BLaER1 (cell line): ENCODE results near the gene SLC1A7.

ENCODE experiments used
- H3K27ac ChIP-seq: shearing (Covaris generic); formaldehyde crosslinking; 2 replicates; pipeline ENCODE4 v1.8.1; 2022
- H3K27me3 ChIP-seq: shearing (Covaris generic); formaldehyde crosslinking; 2 replicates; pipeline ENCODE4 v1.8.1; 2022
- H3K36me3 ChIP-seq: shearing (Covaris generic); formaldehyde crosslinking; 2 replicates; pipeline ENCODE4 v1.8.1; 2022
- H3K4me1 ChIP-seq: shearing (Covaris generic); formaldehyde crosslinking; 2 replicates; pipeline ENCODE4 v1.8.1; 2022
- H3K4me2 ChIP-seq: shearing (Covaris generic); formaldehyde crosslinking; 2 replicates; pipeline ENCODE4 v1.8.1; 2022
- H3K4me3 ChIP-seq: shearing (Covaris generic); formaldehyde crosslinking; 2 replicates; pipeline ENCODE4 v1.8.1; 2022
- H3K9ac ChIP-seq: shearing (Covaris generic); formaldehyde crosslinking; 2 replicates; pipeline ENCODE4 v1.8.1; 2022
- H3K9me3 ChIP-seq: shearing (Covaris generic); formaldehyde crosslinking; 2 replicates; pipeline ENCODE4 v1.8.1; 2022
- H4K20me1 ChIP-seq: shearing (Covaris generic); formaldehyde crosslinking; 2 replicates; pipeline ENCODE4 v1.8.1; 2022
- Cebpa-rat ChIP-seq: shearing (Covaris generic); IDR thresholded peaks from 2 replicates; pipeline ENCODE4 v1.8.1; 2022

Gene SLC1A7

DNA sequence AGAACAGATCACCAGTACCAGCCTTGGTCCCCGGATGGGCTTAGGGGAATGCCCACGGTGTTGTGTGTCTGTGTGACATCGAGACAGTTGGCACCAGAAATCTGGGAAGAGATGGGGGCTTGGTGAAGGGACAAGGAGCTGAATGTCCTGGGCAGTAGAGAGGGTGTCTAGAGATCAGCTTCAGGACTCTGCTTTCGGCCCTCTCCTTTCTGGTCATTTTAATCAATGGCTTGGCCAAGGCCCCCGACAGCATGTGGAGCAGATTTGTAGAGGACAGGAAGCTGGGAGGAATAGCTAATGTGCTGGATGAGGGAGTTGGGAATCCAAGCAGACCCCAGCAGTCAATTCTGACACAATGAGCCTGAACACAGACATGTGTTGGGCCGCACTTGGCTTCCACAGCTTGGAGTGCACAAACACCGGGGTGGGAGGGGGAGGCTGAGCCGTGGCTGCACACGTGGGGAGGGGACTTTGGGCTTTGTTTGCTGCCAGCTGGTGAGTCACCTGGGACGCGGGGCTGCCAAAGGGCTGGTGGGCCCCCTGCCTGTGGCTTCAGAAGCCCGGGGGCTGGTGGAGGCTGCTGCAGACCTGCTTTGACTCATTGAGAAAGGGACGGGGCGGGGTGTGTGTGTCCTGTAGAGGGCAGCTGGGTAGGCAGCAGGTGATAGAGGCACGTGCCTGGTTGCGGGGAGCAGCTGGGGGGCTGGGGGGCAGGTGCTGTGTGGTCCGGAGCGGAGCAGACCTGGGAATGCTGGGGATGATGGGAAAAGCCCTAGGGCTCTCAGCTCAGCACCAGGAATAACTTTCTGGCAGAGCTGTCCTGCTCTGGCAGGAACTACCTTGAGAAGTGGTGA is 20.9 kb downstream of the SLC1A7 start:
- Histone ChIP-seq H3K4me2 (no peak overlapping the region), H3K27me3 (no peaks in the 10 kb centered on the region)

GRCh38 chr1:53120659-53121058 is 21.8 kb downstream of the SLC1A7 start:
- Histone ChIP-seq H4K20me1 (no peaks in the 10 kb centered on the region), H3K27me3 (no peaks in the 10 kb centered on the region), H3K9ac (no peak overlapping the region), H3K4me2 (no peak overlapping the region), H3K4me3 (no peak overlapping the region), H3K36me3 (no peaks in the 10 kb centered on the region), H3K4me1 (no peaks in the 10 kb centered on the region), H3K9me3 (no peaks in the 10 kb centered on the region), H3K27ac (no peak overlapping the region)
- no peak for TF ChIP-seq Cebpa-rat

More for the DNA sequence above, 20.9 kb downstream of the SLC1A7 start:
- no peak overlapping the region for H3K4me3 ChIP-seq
- H3K9ac ChIP-seq: no peak overlapping the region
- no peaks in the 10 kb centered on the region for H3K9me3 ChIP-seq
- TF ChIP-seq Cebpa-rat: no peak
- H3K4me1 ChIP-seq: no peaks in the 10 kb centered on the region
- H3K36me3 ChIP-seq: no peaks in the 10 kb centered on the region
- H4K20me1 ChIP-seq: no peaks in the 10 kb centered on the region
- H3K27ac ChIP-seq: no peak overlapping the region

DNA sequence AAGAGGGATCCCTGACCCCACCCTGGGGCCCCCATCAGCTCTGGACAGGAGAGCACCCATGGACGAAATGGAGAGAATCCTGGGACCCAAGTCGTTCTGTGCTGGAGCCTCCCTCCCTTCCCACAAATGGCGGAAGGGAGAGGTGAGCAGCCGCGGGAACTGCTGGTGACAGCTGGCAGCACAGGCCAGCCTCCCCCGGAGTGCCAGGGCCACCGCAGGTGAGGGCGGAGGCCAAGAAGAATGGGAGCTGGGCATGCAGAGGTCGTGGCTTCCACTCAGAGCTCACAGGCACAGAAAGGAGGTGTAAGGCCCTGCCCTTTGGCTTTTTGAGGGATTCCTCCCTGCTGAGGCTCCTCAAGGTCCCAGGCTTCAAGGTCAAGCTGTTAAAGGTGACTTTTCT is 24.6 kb downstream of the SLC1A7 start:
- TF ChIP-seq Cebpa-rat: no peak

GRCh38 chr1:53116933-53117600 is 25.4 kb downstream of the SLC1A7 start:
- TF ChIP-seq Cebpa-rat: no peak
- no peak overlapping the region for H3K4me2 ChIP-seq
- no peaks in the 10 kb centered on the region for H4K20me1 ChIP-seq
- no peaks in the 10 kb centered on the region for H3K4me1 ChIP-seq
- no peak overlapping the region for H3K27ac ChIP-seq
- H3K9me3 ChIP-seq: no peaks in the 10 kb centered on the region
- H3K9ac ChIP-seq: no peak overlapping the region
- no peaks in the 10 kb centered on the region for H3K27me3 ChIP-seq
- H3K4me3 ChIP-seq: no peak overlapping the region
- no peaks in the 10 kb centered on the region for H3K36me3 ChIP-seq

More for the DNA sequence above, 24.6 kb downstream of the SLC1A7 start:
- H3K27me3 ChIP-seq: no peaks in the 10 kb centered on the region
- no peak overlapping the region for H3K4me2 ChIP-seq
- no peaks in the 10 kb centered on the region for H3K36me3 ChIP-seq
- H3K4me3 ChIP-seq: no peak overlapping the region
- no peak overlapping the region for H3K9ac ChIP-seq
- no peaks in the 10 kb centered on the region for H3K4me1 ChIP-seq
- no peaks in the 10 kb centered on the region for H3K9me3 ChIP-seq
- H4K20me1 ChIP-seq: no peaks in the 10 kb centered on the region
- no peak overlapping the region for H3K27ac ChIP-seq

- H3K4me2 ChIP-seq: no peak overlapping the region
- no peak for TF ChIP-seq Cebpa-rat
Measured at GRCh38 chr1:53116307-53116810, 26.1 kb downstream of the SLC1A7 start.

DNA sequence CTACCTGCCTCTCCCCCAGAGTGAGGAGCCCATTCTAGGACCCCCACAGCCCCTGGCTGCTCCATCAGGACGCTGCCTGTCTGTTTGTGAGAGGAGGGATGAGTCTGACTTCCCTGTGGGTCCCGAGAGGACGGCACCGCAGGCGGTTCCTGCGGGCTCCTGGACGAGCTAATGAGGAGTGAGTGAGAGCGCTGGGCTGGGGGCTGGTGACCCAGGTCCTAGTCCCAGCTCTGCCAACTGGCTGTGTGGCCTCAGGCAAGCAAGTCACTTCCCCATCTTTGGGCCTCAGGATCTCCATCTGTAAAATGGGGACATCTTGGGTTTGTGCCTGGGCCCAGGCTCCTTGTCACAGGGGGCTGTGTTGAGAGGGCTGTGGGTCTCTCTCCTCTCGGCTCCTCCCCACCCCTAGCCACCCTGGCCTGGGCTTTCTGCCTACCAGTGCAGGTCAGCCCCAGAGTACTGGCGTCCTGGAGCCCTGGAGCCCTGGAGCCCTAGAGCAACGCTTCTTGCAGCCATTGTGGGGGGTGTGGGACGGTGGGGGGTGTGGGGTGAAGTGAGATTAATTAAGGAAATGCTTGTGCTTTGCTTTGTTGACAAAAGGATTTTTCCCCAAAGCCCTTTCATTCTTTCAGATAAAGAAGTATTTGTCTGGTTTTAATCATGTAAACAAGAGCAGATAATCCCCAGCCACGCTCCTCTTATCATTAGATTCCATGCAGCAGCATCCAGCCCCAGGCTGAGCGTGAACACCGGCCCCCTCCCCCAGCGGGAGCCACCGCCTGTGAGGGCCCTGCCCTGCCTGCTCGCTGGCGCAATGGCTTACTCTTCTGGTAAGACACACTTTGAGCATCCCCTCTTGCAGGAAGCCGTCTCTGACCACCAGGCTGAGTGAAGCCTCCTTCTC is 26.8 kb downstream of the SLC1A7 start:
- H3K4me2 ChIP-seq: no peak overlapping the region
- no peaks in the 10 kb centered on the region for H3K27me3 ChIP-seq

More at GRCh38 chr1:53116307-53116810, 26.1 kb downstream of the SLC1A7 start:
- no peaks in the 10 kb centered on the region for H3K4me1 ChIP-seq
- no peaks in the 10 kb centered on the region for H4K20me1 ChIP-seq
- H3K27me3 ChIP-seq: no peaks in the 10 kb centered on the region
- no peak overlapping the region for H3K27ac ChIP-seq
- no peaks in the 10 kb centered on the region for H3K9me3 ChIP-seq
- no peaks in the 10 kb centered on the region for H3K36me3 ChIP-seq
- H3K9ac ChIP-seq: no peak overlapping the region
- H3K4me3 ChIP-seq: no peak overlapping the region

GRCh38 chr1:53114581-53115400 is 27.6 kb downstream of the SLC1A7 start:
- no peaks in the 10 kb centered on the region for H4K20me1 ChIP-seq
- no peak overlapping the region for H3K27ac ChIP-seq
- no peak for TF ChIP-seq Cebpa-rat
- no peaks in the 10 kb centered on the region for H3K27me3 ChIP-seq
- H3K9me3 ChIP-seq: no peaks in the 10 kb centered on the region
- H3K4me2 ChIP-seq: no peak overlapping the region
- no peaks in the 10 kb centered on the region for H3K36me3 ChIP-seq
- peaks cover 9% of the 10 kb centered on the region; the same call in 1 of the 2 replicates for H3K4me1 ChIP-seq
- no peak overlapping the region for H3K4me3 ChIP-seq
- no peak overlapping the region for H3K9ac ChIP-seq

More for the DNA sequence above, 26.8 kb downstream of the SLC1A7 start:
- TF ChIP-seq Cebpa-rat: no peak
- no peaks in the 10 kb centered on the region for H3K9me3 ChIP-seq
- H3K4me3 ChIP-seq: no peak overlapping the region
- H4K20me1 ChIP-seq: no peaks in the 10 kb centered on the region
- H3K9ac ChIP-seq: no peak overlapping the region
- H3K36me3 ChIP-seq: no peaks in the 10 kb centered on the region
- no peak overlapping the region for H3K27ac ChIP-seq
- H3K4me1 ChIP-seq: peaks cover 6% of the 10 kb centered on the region; the same call in 1 of the 2 replicates

DNA sequence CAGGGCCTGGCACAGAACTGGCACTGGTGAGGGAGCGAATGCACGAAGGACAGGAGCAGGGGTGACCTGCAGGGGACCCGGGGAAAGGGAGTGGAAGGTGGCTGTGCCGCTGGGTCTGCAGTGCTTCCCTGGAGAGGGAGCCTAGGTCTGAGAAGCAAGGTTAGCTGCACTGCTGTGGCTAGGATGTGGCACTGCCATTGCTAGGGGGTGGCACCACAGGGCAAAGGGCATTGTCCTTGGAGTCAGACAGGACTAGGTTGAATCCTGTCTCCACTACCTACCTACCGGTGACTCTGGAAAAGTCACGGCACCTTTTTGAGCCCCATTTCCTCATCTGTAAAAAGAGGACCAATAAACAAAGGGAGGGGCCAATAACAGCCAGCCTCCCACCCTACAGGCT is 28.3 kb downstream of the SLC1A7 start:
- Histone ChIP-seq H3K9ac (no peak overlapping the region), H3K27me3 (no peaks in the 10 kb centered on the region), H3K27ac (no peak overlapping the region), H3K4me2 (no peak overlapping the region), H3K4me3 (no peak overlapping the region), H3K4me1 (peaks cover 9% of the 10 kb centered on the region; the same call in 1 of the 2 replicates), H3K36me3 (no peaks in the 10 kb centered on the region), H4K20me1 (no peaks in the 10 kb centered on the region), H3K9me3 (no peaks in the 10 kb centered on the region)
- no peak for TF ChIP-seq Cebpa-rat

DNA sequence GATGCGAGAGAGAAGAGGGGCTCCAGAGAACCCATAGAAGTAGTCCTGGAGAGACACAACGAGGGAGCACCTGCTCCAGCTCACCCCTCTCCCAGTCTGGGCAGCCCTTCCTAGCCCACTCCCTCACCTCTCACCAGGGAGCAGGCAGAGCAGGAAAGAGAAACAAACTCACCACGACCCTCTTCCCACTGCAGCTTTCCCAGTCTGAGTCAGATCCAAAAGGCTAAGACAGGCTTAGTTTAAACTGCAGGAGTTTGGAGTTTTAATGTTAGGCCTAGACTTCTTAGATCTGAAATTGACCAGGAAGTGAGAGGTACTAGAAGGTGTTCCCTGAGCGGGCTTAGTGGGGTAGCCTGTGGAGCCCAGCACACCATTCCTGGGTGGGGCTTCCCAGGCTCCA is 29.6 kb downstream of the SLC1A7 start:
- H3K4me1 ChIP-seq: peaks cover 9% of the 10 kb centered on the region; the same call in 1 of the 2 replicates
- H3K27ac ChIP-seq: no peak overlapping the region
- no peak overlapping the region for H3K4me2 ChIP-seq
- H3K4me3 ChIP-seq: no peak overlapping the region
- H3K27me3 ChIP-seq: no peaks in the 10 kb centered on the region
- no peak overlapping the region for H3K9ac ChIP-seq
- no peaks in the 10 kb centered on the region for H3K9me3 ChIP-seq
- no peaks in the 10 kb centered on the region for H3K36me3 ChIP-seq
- no peak for TF ChIP-seq Cebpa-rat
- no peaks in the 10 kb centered on the region for H4K20me1 ChIP-seq
